ENCODE measurements around the gene LGR6.
A peak's percentile ranks its signal among the peaks of the same experiment; 100 is the strongest.
"Not testable (repeated sequence)": the region's sequence is repeated elsewhere in the genome, so short reads cannot be mapped to it uniquely, and the experiment has no call there.

Gene LGR6

GRCh38 chr1:202240956-202241355 is 47.4 kb downstream of the LGR6 start:
- DNase-seq (ENCODE audit: low read depth): no peak

- no peak for DNase-seq (ENCODE audit: low read depth)
Observed at GRCh38 chr1:202241376-202242079, 47.9 kb downstream of the LGR6 start.

GRCh38 chr1:202242080-202242419 is 48.5 kb downstream of the LGR6 start:
- DNase-seq (ENCODE audit: low read depth): no peak

- DNase-seq (ENCODE audit: low read depth): no peak
Observed at GRCh38 chr1:202243006-202243405, 49.4 kb downstream of the LGR6 start.

- no peak for DNase-seq (ENCODE audit: low read depth)
Observed at GRCh38 chr1:202244841-202245261, 51.3 kb downstream of the LGR6 start.

GRCh38 chr1:202245391-202245790 is 51.8 kb downstream of the LGR6 start:
- no peak for DNase-seq (ENCODE audit: low read depth)

- no peak for DNase-seq (ENCODE audit: low read depth)
Observed at GRCh38 chr1:202247104-202247503, 53.5 kb downstream of the LGR6 start.

- DNase-seq (ENCODE audit: low read depth): no peak
Observed at GRCh38 chr1:202247837-202248795, 54.5 kb downstream of the LGR6 start.

GRCh38 chr1:202248861-202249260 is 55.3 kb downstream of the LGR6 start:
- DNase-seq (ENCODE audit: low read depth): no peak

GRCh38 chr1:202249436-202249835 is 55.8 kb downstream of the LGR6 start:
- no peak for DNase-seq (ENCODE audit: low read depth)

GRCh38 chr1:202249846-202250245 is 56.2 kb downstream of the LGR6 start:
- no peak for DNase-seq (ENCODE audit: low read depth)

- no peak for DNase-seq (ENCODE audit: low read depth)
Observed at GRCh38 chr1:202250982-202251381, 57.4 kb downstream of the LGR6 start.

GRCh38 chr1:202251424-202252256 is 58.0 kb downstream of the LGR6 start:
- no peak for DNase-seq (ENCODE audit: low read depth)

- no peak for DNase-seq (ENCODE audit: low read depth)
Observed at GRCh38 chr1:202252271-202252670, 58.7 kb downstream of the LGR6 start.

GRCh38 chr1:202254454-202255252 is 61.1 kb downstream of the LGR6 start:
- DNase-seq (ENCODE audit: low read depth): no peak

- peak; percentile 23 for DNase-seq (ENCODE audit: low read depth)
Observed at GRCh38 chr1:202255343-202255742, 61.7 kb downstream of the LGR6 start.

- DNase-seq (ENCODE audit: low read depth): no peak
Observed at GRCh38 chr1:202259705-202260104, 66.1 kb downstream of the LGR6 start.

- DNase-seq (ENCODE audit: low read depth): not testable (repeated sequence)
Observed at GRCh38 chr1:202261209-202261958, 67.8 kb downstream of the LGR6 start.

GRCh38 chr1:202263628-202264027 is 70.0 kb downstream of the LGR6 start:
- no peak for DNase-seq (ENCODE audit: low read depth)

GRCh38 chr1:202264300-202264699 is 70.7 kb downstream of the LGR6 start:
- no peak for DNase-seq (ENCODE audit: low read depth)

- no peak for DNase-seq (ENCODE audit: low read depth)
Observed at GRCh38 chr1:202264726-202265125, 71.1 kb downstream of the LGR6 start.
